PFSK-1 (cell line): ENCODE data around the gene KRT8.

Experiments
- FOXP2 ChIP-seq: optimal IDR thresholded peaks from 2 replicates; pipeline ENCODE3; 2011; ENCODE audit warnings: borderline replicate concordance, control low read depth, inconsistent platforms; ENCODE audit not compliant: insufficient read depth; ENCODE audit errors: extremely low read length, extremely low read depth
- POLR2AphosphoS5 ChIP-seq: IDR thresholded peaks from 2 replicates; pipeline ENCODE4 v1.6.1; 2012; ENCODE audit warnings: low read depth, mild to moderate bottlenecking, control low read depth, low read length, moderate library complexity
- REST ChIP-seq, 2 experiments: IDR thresholded peaks; 2 replicates each; pipeline versions ENCODE4 v1.6.1 to v1.8.0; 2011 to 2012; ENCODE audit warnings: low read depth in 2 of 2, low read length in 2 of 2, control low read depth in 1 of 2, inconsistent platforms in 1 of 2, mild to moderate bottlenecking in 1 of 2, moderate library complexity in 1 of 2; ENCODE audit not compliant: insufficient read depth in 1 of 2
- SIN3A ChIP-seq: IDR thresholded peaks from 2 replicates; pipeline ENCODE4 v1.6.1; 2012; ENCODE audit warnings: mild to moderate bottlenecking, low read length, moderate library complexity, borderline replicate concordance; ENCODE audit not compliant: insufficient read depth
- TAF1 ChIP-seq: IDR thresholded peaks from 2 replicates; pipeline ENCODE4 v1.6.1; 2012; ENCODE audit warnings: low read length, control low read depth, borderline replicate concordance; ENCODE audit not compliant: insufficient read depth

KRT8 gene

DNA sequence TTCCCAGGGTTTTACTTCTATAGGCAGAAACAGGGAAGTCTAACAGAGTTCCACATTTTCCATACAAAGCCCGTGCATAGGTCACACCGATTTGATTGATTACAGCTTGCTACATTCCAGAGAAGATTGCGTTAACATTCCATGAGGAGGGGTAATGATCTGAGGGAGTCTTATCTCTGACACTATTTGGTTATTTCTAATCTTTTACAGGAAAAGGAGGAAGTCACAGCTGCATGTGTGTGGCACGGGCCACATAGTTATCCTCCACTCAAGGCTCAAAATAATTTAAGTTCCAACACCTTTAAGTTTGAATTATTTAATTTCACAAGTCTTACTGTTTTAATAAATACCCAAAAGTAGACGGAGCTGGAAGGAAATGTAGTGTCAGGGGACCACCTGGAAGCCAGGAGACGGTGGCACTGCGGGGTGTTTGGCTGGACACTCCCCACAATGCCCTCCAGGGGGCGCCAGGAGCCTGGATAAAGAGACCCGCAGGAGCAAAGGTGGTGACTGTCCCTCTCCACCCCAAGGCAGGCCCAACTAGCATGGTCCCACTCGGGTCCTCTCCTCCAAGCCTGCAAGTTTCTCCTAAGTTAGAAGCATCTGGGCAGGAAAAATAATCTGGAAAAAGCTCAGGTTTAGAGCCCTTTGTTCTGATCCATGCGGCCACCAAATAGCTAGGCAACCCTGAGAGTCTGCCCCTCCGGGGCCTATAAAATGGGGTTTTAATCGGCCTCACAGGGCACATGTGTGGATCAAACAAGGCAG is 20.2 kb downstream of the KRT8 start:
- no peak for TF ChIP-seq TAF1
- 0 out of 4 replicates have a peak, but pooled peaks of 1 of the 2 experiments have one; percentile 31 for TF ChIP-seq REST (IDR thresholded peaks at IDR 0.05; ENCODE audit: insufficient read depth in 1 of 2, low read depth in 2 of 2, low read length in 2 of 2)
- TF ChIP-seq FOXP2 = no peak
- TF ChIP-seq POLR2AphosphoS5 = no peak
- no peak for TF ChIP-seq SIN3A

DNA sequence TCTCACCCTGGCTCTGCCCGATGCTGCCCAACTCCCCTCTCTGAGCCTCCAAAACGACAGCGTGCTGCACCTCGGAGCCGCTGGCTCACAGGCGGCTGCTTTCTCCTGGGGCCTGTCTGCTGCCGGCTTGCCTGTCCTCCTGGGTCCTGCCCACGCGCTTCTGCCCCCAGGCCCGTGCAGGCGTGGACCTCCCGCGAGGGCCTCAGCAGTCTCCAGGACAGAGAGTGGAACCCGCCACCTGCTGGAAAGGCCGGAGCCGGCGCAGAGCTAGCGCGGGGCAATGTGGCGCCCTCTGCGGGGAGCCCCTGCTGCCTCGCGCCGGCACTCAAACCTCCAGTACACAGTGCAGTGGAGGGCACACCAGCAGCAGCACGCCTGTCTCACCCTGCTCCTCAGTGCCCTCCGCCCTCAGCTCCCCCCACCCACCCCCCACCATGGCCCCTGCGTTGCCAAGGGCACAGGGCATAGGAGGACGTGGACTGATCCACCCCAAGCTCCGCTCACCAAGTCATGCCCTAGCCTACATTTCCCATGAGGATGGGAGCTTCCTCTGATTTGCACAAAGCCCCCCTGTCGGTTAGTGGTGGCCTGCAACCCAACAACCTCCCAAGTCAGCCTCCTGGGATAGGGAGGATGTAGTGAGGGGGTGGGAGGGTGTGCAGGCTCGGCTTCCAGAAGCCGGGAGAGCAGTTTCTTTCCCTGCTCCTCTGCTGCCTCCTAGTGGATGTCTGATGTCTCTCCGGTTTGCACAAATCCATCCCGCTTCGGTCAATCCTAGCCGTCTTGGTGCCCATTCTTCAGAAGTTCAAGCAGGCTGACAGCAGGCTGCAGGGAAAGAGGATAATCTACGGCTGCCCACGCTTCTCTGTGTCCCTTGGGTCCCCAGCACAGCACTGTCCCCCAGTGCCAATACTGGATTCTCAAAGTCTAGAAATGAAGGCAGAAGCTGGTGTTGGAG is 25.2 kb downstream of the KRT8 start:
- no peak for TF ChIP-seq REST (IDR thresholded peaks at IDR 0.05; ENCODE audit: insufficient read depth in 1 of 2, low read depth in 2 of 2, low read length in 2 of 2)
- peak; percentile 40 for TF ChIP-seq FOXP2

- TF ChIP-seq TAF1 = no peak
- no peak for TF ChIP-seq REST (IDR thresholded peaks at IDR 0.05; ENCODE audit: insufficient read depth in 1 of 2, low read depth in 2 of 2, low read length in 2 of 2)
- no peak for TF ChIP-seq FOXP2
- TF ChIP-seq SIN3A = no peak
- no peak for TF ChIP-seq POLR2AphosphoS5
Observed at GRCh38 chr12:52878507-52879393, 26.1 kb downstream of the KRT8 start.

DNA sequence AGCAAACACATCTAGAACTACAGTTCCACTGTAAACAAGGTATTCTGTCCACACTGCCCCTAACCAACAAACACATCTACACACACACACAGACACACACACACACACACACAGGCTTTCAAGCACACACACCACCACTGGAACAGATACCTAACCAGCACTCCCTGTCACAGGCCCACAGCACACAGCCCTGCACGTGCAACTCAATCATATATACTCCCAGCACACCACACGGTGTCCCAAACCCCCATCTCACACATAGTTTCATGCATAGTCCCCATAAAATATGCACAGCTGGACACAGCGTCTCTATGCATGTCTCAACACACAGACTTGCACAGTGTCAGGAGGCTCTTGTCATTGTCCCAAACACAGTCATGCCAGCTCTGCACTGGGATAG is 27.6 kb downstream of the KRT8 start:
- TF ChIP-seq TAF1 (no peak), REST (IDR thresholded peaks at IDR 0.05; ENCODE audit: insufficient read depth in 1 of 2, low read depth in 2 of 2, low read length in 2 of 2) (no peak)
